ENCODE results near the gene VWA3B.

DNA sequence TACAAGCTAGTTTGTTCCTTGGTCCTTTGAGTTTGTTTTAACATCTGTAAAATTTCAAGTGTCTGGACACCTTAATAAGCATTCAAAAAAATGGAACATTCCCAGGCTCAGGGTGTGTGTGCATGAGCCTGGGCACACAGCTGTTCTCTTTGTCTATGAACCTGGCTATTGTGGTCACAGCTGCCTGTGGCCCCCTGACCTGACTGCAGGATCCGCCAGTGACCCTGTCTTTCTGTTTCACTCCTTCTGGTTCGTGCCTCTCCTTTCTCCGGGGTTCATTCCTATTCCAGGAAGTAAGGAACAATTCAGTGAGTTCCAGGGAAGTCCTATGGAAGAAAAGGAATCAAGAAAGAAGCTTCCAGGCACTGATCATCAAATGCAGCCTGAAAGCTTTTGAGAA is 35.6 kb downstream of the VWA3B start:
- no peak for TF ChIP-seq EZH2 (IDR thresholded peaks at IDR 0.05; ENCODE audit: low read length)
- TF ChIP-seq, protein P1, sequence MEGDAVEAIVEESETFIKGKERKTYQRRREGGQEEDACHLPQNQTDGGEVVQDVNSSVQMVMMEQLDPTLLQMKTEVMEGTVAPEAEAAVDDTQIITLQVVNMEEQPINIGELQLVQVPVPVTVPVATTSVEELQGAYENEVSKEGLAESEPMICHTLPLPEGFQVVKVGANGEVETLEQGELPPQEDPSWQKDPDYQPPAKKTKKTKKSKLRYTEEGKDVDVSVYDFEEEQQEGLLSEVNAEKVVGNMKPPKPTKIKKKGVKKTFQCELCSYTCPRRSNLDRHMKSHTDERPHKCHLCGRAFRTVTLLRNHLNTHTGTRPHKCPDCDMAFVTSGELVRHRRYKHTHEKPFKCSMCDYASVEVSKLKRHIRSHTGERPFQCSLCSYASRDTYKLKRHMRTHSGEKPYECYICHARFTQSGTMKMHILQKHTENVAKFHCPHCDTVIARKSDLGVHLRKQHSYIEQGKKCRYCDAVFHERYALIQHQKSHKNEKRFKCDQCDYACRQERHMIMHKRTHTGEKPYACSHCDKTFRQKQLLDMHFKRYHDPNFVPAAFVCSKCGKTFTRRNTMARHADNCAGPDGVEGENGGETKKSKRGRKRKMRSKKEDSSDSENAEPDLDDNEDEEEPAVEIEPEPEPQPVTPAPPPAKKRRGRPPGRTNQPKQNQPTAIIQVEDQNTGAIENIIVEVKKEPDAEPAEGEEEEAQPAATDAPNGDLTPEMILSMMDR (optimal IDR thresholded peaks at IDR 0.05 in 1 of 3, IDR thresholded peaks at IDR 0.05 in 1 of 3, conservative IDR thresholded peaks at IDR 0.05 in 1 of 3; ENCODE audit: extremely low read depth in 1 of 3, insufficient read depth in 2 of 3, low read length in 3 of 3): no peak

Data from keratinocyte (primary cell).